LNCAP (cell line): ENCODE data around the gene NRROS.
A peak's percentile ranks its signal among the peaks of the same experiment; 100 is the strongest.

Experiments used
- CTCF ChIP-seq: fragments of 450-650 bp; IDR thresholded peaks from 2 replicates; pipeline ENCODE4 v1.5.1; 2017; ENCODE audit warnings: mild to moderate bottlenecking

Gene NRROS

GRCh38 chr3:196631682-196632045 lies 7.8 kb upstream of the NRROS start:
- no peak for TF ChIP-seq CTCF

GRCh38 chr3:196632046-196632751 lies 7.3 kb upstream of the NRROS start:
- peak; percentile 40; the same call in 1 of the 2 replicates for TF ChIP-seq CTCF

DNA sequence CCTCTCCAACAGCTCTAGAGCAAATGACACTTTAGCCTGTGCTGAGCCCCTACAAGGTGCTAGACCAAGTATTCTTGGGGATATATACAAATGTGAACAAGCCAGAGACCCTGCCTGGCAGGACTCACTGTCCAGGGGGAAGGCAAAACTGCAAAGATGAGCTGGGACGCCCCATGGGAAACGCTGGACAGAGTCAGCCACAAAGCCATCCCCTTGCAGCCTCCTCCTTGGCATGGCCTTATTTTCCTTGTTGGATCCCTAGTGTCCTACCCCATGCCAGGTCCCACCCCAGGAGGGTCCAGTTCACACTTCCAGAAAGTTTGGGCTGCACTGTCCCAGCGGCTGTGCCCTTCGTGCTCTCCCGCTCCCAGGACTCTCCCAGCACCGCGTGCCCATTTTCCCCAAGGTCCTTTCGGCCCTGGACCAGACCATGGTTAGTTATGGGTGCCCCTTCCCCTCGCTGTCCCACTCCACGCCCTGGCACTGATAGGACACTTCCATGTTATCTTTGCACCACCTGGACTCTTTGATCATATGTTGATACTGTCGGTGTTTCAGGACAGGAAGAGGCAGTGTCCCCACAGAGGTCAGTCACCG lies 5.8 kb upstream of the NRROS start:
- no peak for TF ChIP-seq CTCF

- TF ChIP-seq CTCF = no peak
These were observed 5.3 kb upstream of the NRROS start for GRCh38 chr3:196634224-196634623.

DNA sequence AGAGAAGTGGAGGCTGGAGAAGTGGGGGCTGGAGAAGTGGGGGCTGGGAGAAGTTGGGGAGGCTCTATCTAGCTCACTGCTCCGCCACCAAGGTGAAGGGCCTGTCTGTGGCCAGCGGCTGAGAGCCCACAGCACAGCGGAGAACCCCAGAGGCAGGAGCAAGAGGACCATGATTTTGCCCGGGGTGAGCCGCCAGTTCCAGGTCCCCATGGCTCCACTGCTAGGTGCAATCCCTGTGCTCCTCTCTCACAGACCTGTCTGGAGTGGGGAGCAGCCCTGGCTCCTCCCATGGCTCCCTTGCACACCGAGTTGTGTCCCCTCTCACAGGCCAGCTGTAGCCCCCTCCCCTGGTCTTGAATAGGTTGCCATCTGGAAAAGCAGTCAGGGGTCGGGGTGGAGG lies 4.7 kb upstream of the NRROS start:
- no peak for TF ChIP-seq CTCF

- no peak for TF ChIP-seq CTCF
These were observed 2.8 kb upstream of the NRROS start for GRCh38 chr3:196636369-196637349.

GRCh38 chr3:196638861-196639482 lies 522 bp upstream of the NRROS start:
- no peak for TF ChIP-seq CTCF
